Measurements from ENCODE around the gene L1CAM. TPM values are rescaled to one million over a fixed set of nuclear protein-coding genes. Genes with fewer than 3 reads are reported as not detected.

L1CAM gene
- total RNA-seq, 1 donor from 2014 or later: 11.0 TPM

DNA sequence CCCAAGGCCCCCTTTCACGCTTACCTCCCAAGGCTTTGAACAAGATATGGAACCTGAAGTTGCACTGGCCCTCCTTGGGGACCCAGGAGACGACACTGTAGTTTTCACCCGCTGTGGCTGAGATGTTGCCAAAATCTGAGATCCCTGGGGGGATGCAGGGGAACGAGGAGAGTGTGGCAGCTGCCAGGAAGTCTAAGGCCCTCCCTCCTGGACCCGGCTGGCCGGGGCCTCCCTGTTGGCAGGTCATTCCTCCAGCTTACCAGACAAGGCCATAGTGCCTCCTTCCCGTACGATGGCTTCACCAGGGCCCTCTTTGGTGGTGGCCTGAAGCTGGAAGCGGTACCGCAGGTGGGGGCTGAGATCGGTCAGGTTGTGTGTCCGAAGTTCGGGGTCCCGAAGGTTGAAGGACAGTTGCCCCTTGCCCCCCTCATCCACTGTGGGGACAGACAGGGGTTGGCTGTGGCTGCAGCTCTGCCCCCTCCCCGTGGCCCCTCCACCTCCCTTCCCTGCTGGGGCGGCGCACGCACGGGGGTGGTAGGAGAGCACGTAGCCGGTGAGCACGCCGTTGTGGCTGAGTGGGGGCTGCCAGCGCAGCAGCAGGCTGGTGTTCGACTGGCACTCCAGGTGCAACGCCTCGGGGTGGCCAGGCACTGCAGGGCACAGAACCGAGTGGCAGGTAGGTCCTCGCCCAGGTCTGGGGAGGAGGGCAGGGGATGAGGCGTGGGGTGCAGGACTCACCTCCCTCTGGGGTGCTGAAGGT lies 21.2 kb downstream of the L1CAM start:
- H3K4me3 Mint-ChIP-seq: no peak overlapping the region
- H3K27me3 Mint-ChIP-seq: no peaks in the 10 kb centered on the region
- H3K36me3 Mint-ChIP-seq (ENCODE audit: low read depth): peaks cover 5% of the 10 kb centered on the region
- ChIA-PET POLR2A (no interaction called here), CTCF (no interaction called here)
- intact Hi-C loops (cut with micrococcal nuclease): no loop called here
- no peaks in the 10 kb centered on the region for H3K9me3 Mint-ChIP-seq
- TF ChIP-seq, protein P1, sequence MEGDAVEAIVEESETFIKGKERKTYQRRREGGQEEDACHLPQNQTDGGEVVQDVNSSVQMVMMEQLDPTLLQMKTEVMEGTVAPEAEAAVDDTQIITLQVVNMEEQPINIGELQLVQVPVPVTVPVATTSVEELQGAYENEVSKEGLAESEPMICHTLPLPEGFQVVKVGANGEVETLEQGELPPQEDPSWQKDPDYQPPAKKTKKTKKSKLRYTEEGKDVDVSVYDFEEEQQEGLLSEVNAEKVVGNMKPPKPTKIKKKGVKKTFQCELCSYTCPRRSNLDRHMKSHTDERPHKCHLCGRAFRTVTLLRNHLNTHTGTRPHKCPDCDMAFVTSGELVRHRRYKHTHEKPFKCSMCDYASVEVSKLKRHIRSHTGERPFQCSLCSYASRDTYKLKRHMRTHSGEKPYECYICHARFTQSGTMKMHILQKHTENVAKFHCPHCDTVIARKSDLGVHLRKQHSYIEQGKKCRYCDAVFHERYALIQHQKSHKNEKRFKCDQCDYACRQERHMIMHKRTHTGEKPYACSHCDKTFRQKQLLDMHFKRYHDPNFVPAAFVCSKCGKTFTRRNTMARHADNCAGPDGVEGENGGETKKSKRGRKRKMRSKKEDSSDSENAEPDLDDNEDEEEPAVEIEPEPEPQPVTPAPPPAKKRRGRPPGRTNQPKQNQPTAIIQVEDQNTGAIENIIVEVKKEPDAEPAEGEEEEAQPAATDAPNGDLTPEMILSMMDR (IDR thresholded peaks at IDR 0.05): no peak
- H3K27ac Mint-ChIP-seq: no peak overlapping the region
- H3K4me1 Mint-ChIP-seq: no peaks in the 10 kb centered on the region
- no peak for ATAC-seq (ENCODE audit: low read depth)
- no peak for DNase-seq

DNA sequence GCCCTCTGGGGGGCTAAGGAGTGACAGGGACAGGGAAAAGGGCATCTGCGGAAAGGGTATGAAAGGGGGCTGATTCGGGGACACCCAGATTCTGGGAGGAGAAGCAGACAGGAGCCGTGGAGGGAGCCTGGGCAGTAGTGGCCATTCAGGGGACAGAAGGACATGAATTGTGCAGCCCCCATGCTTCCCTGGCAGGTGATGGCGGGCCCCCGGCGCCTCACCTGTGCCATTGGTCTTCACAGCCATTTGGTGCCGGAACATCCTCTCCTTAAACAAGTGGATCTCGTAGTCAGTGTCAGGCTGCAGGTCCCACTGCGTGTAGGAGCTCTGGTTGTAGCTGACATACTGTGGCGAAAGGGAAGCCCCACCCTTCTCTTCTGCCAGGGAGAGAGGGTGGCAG lies 21.9 kb downstream of the L1CAM start:
- ATAC-seq (ENCODE audit: low read depth) (no peak), DNase-seq (no peak)
- H3K36me3 Mint-ChIP-seq (ENCODE audit: low read depth): peaks cover 5% of the 10 kb centered on the region
- H3K4me1 Mint-ChIP-seq: no peaks in the 10 kb centered on the region
- TF ChIP-seq, protein P1 (IDR thresholded peaks at IDR 0.05): no peak
- H3K27me3 Mint-ChIP-seq: no peaks in the 10 kb centered on the region
- intact Hi-C loops (cut with micrococcal nuclease): no loop called here
- POLR2A ChIA-PET: no interaction called here
- CTCF ChIA-PET: no interaction called here
- H3K4me3 Mint-ChIP-seq: no peak overlapping the region
- no peak overlapping the region for H3K27ac Mint-ChIP-seq
- H3K9me3 Mint-ChIP-seq: no peaks in the 10 kb centered on the region

DNA sequence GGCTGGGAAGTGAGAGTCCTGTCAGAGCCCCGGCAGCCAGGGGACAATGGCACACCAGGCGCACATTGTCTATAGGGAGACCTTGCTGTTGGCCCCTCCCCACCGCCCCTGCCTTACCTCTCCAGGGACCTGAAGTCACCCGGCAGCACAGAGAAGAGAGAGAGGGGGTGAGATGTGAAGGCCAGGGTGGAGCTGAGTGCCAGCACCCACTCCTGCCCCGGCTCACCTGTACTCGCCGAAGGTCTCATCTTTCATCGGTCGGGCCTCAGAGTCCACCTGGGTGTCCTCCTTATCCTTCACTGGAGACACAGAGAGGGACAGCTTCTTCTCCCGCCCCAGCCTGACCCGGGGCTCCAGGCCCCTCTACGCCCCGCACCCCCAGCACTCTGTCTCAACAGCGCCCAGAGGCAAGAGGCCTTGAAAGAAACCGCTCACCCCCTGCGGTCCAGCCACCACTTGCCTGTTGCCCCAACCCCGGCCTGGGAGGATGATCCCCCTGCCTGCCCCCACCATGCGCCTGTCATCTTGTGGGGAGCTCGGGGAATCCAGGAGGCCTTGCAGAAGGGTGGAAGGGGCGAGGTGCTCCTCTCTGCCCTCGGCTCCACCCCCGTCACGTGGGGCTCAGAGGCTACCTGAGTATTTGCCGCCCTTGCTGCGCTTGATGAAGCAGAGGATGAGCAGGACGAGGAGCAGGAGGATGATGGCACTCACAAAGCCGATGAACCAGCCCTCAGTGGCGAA lies 22.6 kb downstream of the L1CAM start:
- POLR2A ChIA-PET: no interaction called here
- CTCF ChIA-PET: no interaction called here
- no peak overlapping the region for H3K27ac Mint-ChIP-seq
- H3K9me3 Mint-ChIP-seq: no peaks in the 10 kb centered on the region
- intact Hi-C loops (cut with micrococcal nuclease): no loop called here
- TF ChIP-seq, protein P1 (IDR thresholded peaks at IDR 0.05): no peak
- no peak overlapping the region for H3K4me3 Mint-ChIP-seq
- DNase-seq (no peak), ATAC-seq (ENCODE audit: low read depth) (no peak)
- H3K27me3 Mint-ChIP-seq: no peaks in the 10 kb centered on the region
- peaks cover 5% of the 10 kb centered on the region for H3K36me3 Mint-ChIP-seq (ENCODE audit: low read depth)
- no peaks in the 10 kb centered on the region for H3K4me1 Mint-ChIP-seq

DNA sequence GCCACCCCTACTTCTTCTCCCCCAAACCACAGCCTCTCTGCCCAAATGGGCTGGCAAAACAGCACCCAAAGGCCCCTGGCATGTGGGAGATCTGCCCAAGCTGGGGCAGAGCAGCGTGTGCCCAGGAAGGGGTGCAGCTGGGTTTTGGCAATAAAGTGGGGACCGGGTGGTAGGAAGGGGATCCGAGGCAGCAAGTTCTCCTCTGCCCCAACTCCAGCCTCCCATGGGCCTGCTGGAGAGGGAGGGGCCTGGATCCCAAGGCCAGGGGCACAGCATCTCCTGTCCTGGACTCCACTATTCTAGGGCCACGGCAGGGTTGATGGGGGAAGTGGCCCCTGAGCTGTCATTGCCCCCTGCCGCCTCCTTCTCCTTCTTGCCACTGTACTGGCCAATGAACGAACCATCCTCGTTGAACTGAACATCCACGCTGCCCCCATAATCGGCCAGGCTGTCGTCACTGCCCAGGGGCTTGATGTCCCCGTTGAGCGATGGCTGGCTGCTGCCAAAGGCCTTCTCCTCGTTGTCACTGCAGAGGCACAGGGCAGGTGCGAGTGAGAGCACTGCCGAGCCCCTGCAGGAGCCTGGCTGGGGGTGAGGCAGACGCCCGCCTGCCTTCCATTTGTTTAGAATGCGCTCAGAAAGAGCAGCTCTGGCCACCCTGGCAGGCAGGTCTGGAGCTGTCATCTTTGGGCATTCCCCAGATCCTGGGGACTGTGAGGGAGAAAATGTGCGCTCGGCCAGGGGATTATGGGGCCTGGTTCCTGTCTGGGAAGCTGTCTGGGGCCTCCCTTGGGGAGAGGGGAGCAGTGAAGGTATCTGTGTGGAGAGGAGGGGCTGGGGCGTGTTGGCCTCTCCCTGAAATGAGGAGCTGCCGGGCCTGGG lies 23.4 kb downstream of the L1CAM start:
- H3K36me3 Mint-ChIP-seq (ENCODE audit: low read depth): peaks cover 5% of the 10 kb centered on the region
- H3K27ac Mint-ChIP-seq: no peak overlapping the region
- TF ChIP-seq, protein P1 (IDR thresholded peaks at IDR 0.05): no peak
- H3K9me3 Mint-ChIP-seq: no peaks in the 10 kb centered on the region
- DNase-seq: no peak
- intact Hi-C loops (cut with micrococcal nuclease): no loop called here
- H3K4me3 Mint-ChIP-seq: no peak overlapping the region
- H3K4me1 Mint-ChIP-seq: no peaks in the 10 kb centered on the region
- H3K27me3 Mint-ChIP-seq: no peaks in the 10 kb centered on the region
- CTCF ChIA-PET: no interaction called here
- ATAC-seq (ENCODE audit: low read depth): no peak
- POLR2A ChIA-PET: no interaction called here
